HG03280 (cell line): ENCODE data around the gene ECE1.

ENCODE experiments used
- ATAC-seq: cut with Tn5 transposase; IDR thresholded peaks from one replicate; pipeline ENCODE4 v1.9.1; 2021; ENCODE audit warnings: mild to moderate bottlenecking, moderate library complexity; ENCODE audit not compliant: unreplicated experiment

ECE1 gene

GRCh38 chr1:21269461-21270085, 20.7 kb downstream of the ECE1 start:
- ATAC-seq = no peak

GRCh38 chr1:21268281-21269239, 21.7 kb downstream of the ECE1 start:
- ATAC-seq = no peak

- ATAC-seq = no peak
Observed at GRCh38 chr1:21267191-21268077, 22.8 kb downstream of the ECE1 start.

- ATAC-seq = no peak
Observed at GRCh38 chr1:21266119-21266774, 24.0 kb downstream of the ECE1 start.

- no peak for ATAC-seq
Observed at GRCh38 chr1:21265644-21266043, 24.6 kb downstream of the ECE1 start.

GRCh38 chr1:21264898-21265297, 25.4 kb downstream of the ECE1 start:
- ATAC-seq = no peak

GRCh38 chr1:21263653-21264225, 26.5 kb downstream of the ECE1 start:
- ATAC-seq = no peak

- ATAC-seq = no peak
Observed at GRCh38 chr1:21263052-21263429, 27.2 kb downstream of the ECE1 start.

- ATAC-seq = no peak
Observed at GRCh38 chr1:21262293-21263051, 27.8 kb downstream of the ECE1 start.

GRCh38 chr1:21261551-21262292, 28.5 kb downstream of the ECE1 start:
- no peak for ATAC-seq

- ATAC-seq = no peak
Observed at GRCh38 chr1:21260405-21261125, 29.7 kb downstream of the ECE1 start.

- ATAC-seq = no peak
Observed at GRCh38 chr1:21259316-21260076, 30.8 kb downstream of the ECE1 start.

- no peak for ATAC-seq
Observed at GRCh38 chr1:21258331-21259134, 31.7 kb downstream of the ECE1 start.

- no peak for ATAC-seq
Observed at GRCh38 chr1:21257431-21258135, 32.7 kb downstream of the ECE1 start.

GRCh38 chr1:21256776-21257175, 33.5 kb downstream of the ECE1 start:
- ATAC-seq = no peak

- ATAC-seq = no peak
Observed at GRCh38 chr1:21255943-21256320, 34.3 kb downstream of the ECE1 start.
